Loucy (cell line): Measurements from ENCODE around the gene FAM171A2.

Experiments
- H2AFZ ChIP-seq: fragments of 200-600 bp; sonication (generic); 2 replicates; pipeline ENCODE4 v1.6.0; 2016; ENCODE audit warnings: antibody characterized with exemption, mild to moderate bottlenecking, low read length, moderate library complexity
- H3F3A ChIP-seq: fragments of 200-600 bp; 2 replicates; pipeline ENCODE4 v1.6.0; 2016; ENCODE audit warnings: antibody characterized with exemption, low read depth, mild to moderate bottlenecking
- H3K27me3 ChIP-seq: fragments of 200-600 bp; sonication (generic); 2 replicates; pipeline ENCODE4 v1.6.1; 2014; ENCODE audit warnings: low read length, mild to moderate bottlenecking; ENCODE audit not compliant: insufficient read depth, poor library complexity, severe bottlenecking
- H3K36me3 ChIP-seq: fragments of 200-600 bp; sonication (generic); 2 replicates; pipeline ENCODE4 v1.6.1; 2016; ENCODE audit warnings: low read length; ENCODE audit not compliant: insufficient read depth
- H3K4me1 ChIP-seq: fragments of 200-600 bp; sonication (generic); 2 replicates; pipeline ENCODE4 v1.5.1; 2014; ENCODE audit warnings: low read length, mild to moderate bottlenecking; ENCODE audit not compliant: insufficient read depth, poor library complexity, severe bottlenecking
- H3K4me2 ChIP-seq: fragments of 200-600 bp; sonication (generic); 2 replicates; pipeline ENCODE4 v1.6.0; 2014; ENCODE audit warnings: antibody characterized with exemption, low read length, low read depth, mild to moderate bottlenecking; ENCODE audit not compliant: poor library complexity, severe bottlenecking
- H3K4me3 ChIP-seq: fragments of 200-600 bp; sonication (generic); 2 replicates; pipeline ENCODE4 v1.5.1; 2014; ENCODE audit warnings: low read length, mild to moderate bottlenecking, mixed read lengths; ENCODE audit not compliant: poor library complexity, severe bottlenecking
- H3K79me2 ChIP-seq: fragments of 200-600 bp; sonication (generic); 2 replicates; pipeline ENCODE4 v1.6.1; 2014; ENCODE audit warnings: low read length; ENCODE audit not compliant: insufficient read depth
- H3K9ac ChIP-seq: fragments of 200-600 bp; sonication (generic); 2 replicates; pipeline ENCODE4 v1.6.0; 2014; ENCODE audit warnings: mild to moderate bottlenecking, low read depth, low read length, moderate library complexity; ENCODE audit not compliant: poor library complexity, severe bottlenecking
- H3K9me2 ChIP-seq: fragments of 200-600 bp; sonication (generic); replicated peaks from 2 replicates; pipeline ENCODE4 v1.6.1; 2016; ENCODE audit warnings: low read depth, low read length, mixed read lengths
- H3K9me3 ChIP-seq: fragments of 200-600 bp; sonication (generic); 2 replicates; pipeline ENCODE4 v1.6.1; 2014; ENCODE audit warnings: mild to moderate bottlenecking, antibody characterized with exemption, low read length, low read depth; ENCODE audit not compliant: insufficient read depth
- H4K20me1 ChIP-seq: fragments of 200-600 bp; sonication (generic); 2 replicates; pipeline ENCODE4 v1.6.0; 2014; ENCODE audit warnings: antibody characterized with exemption, low read length, mild to moderate bottlenecking; ENCODE audit not compliant: insufficient read depth, poor library complexity, severe bottlenecking
- CTCF ChIP-seq: fragments of 200-600 bp; sonication (generic); conservative IDR thresholded peaks from 2 replicates; pipeline ENCODE4 v1.5.1; 2014; ENCODE audit warnings: mild to moderate bottlenecking, antibody characterized with exemption, low read length
- EZH2phosphoT487 ChIP-seq: fragments of 200-600 bp; IDR thresholded peaks from 2 replicates; pipeline ENCODE4 v1.6.1; 2018; ENCODE audit warnings: antibody characterized with exemption, mild to moderate bottlenecking, moderate library complexity, borderline replicate concordance

FAM171A2 gene

GRCh38 chr17:44324092-44324570 is 39.5 kb downstream of the FAM171A2 start:
- peak overlapping the region; percentile 77 for H3K4me3 ChIP-seq
- TF ChIP-seq EZH2phosphoT487, result no peak
- no peak for TF ChIP-seq CTCF
- peak overlapping the region; percentile 77 for H3K9ac ChIP-seq
- peak overlapping the region; percentile 95 for H3K4me2 ChIP-seq
- H4K20me1 ChIP-seq, result no peaks in the 10 kb centered on the region
- no peaks in the 10 kb centered on the region for H3K9me2 ChIP-seq
- H3K4me1 ChIP-seq, result peaks cover 8% of the 10 kb centered on the region
- H3F3A ChIP-seq, result no peaks in the 10 kb centered on the region
- H3K9me3 ChIP-seq, result no peaks in the 10 kb centered on the region
- H3K79me2 ChIP-seq, result peaks cover 12% of the 10 kb centered on the region
- peaks cover 9% of the 10 kb centered on the region; the same call in 1 of the 2 replicates for H3K36me3 ChIP-seq
- peak overlapping the region; percentile 58; the same call in 1 of the 2 replicates for H2AFZ ChIP-seq
- no peaks in the 10 kb centered on the region for H3K27me3 ChIP-seq

- no peaks in the 10 kb centered on the region for H4K20me1 ChIP-seq
- no peaks in the 10 kb centered on the region for H3K9me2 ChIP-seq
- peaks cover 12% of the 10 kb centered on the region for H3K79me2 ChIP-seq
- TF ChIP-seq CTCF, result no peak
- TF ChIP-seq EZH2phosphoT487, result no peak
- H3K9me3 ChIP-seq, result no peaks in the 10 kb centered on the region
- H3K4me2 ChIP-seq, result peak overlapping the region; percentile 95
- H3K36me3 ChIP-seq, result peaks cover 9% of the 10 kb centered on the region; the same call in 1 of the 2 replicates
- H3F3A ChIP-seq, result no peaks in the 10 kb centered on the region
- peak overlapping the region; percentile 77 for H3K9ac ChIP-seq
- no peaks in the 10 kb centered on the region for H3K27me3 ChIP-seq
- H2AFZ ChIP-seq, result no peak overlapping the region
- H3K4me3 ChIP-seq, result peak overlapping the region; percentile 77
- H3K4me1 ChIP-seq, result peaks cover 8% of the 10 kb centered on the region
Measured at GRCh38 chr17:44323359-44324091, 40.1 kb downstream of the FAM171A2 start.

- Histone ChIP-seq H3K9ac (no peak overlapping the region), H3F3A (no peaks in the 10 kb centered on the region), H3K4me1 (peaks cover 8% of the 10 kb centered on the region), H4K20me1 (no peaks in the 10 kb centered on the region), H3K36me3 (peaks cover 9% of the 10 kb centered on the region; the same call in 1 of the 2 replicates), H2AFZ (no peak overlapping the region), H3K9me2 (no peaks in the 10 kb centered on the region), H3K4me2 (no peak overlapping the region), H3K4me3 (no peak overlapping the region), H3K79me2 (peaks cover 12% of the 10 kb centered on the region), H3K9me3 (no peaks in the 10 kb centered on the region), H3K27me3 (no peaks in the 10 kb centered on the region)
- TF ChIP-seq EZH2phosphoT487 (no peak), CTCF (no peak)
Measured at GRCh38 chr17:44322236-44322895, 41.3 kb downstream of the FAM171A2 start.
